HG02588 (cell line): Measurements from ENCODE around the gene TUBGCP6.
"Not testable (repeated sequence)": the region's sequence is repeated elsewhere in the genome, so short reads cannot be mapped to it uniquely, and the experiment has no call there.

Experiments used
- ATAC-seq: cut with Tn5 transposase; IDR thresholded peaks from one replicate; pipeline ENCODE4 v1.9.1; 2021; ENCODE audit warnings: mild to moderate bottlenecking, moderate library complexity; ENCODE audit not compliant: unreplicated experiment

The TUBGCP6 gene

GRCh38 chr22:50278956-50279619 is 34.3 kb upstream of the TUBGCP6 start:
- no peak for ATAC-seq

DNA sequence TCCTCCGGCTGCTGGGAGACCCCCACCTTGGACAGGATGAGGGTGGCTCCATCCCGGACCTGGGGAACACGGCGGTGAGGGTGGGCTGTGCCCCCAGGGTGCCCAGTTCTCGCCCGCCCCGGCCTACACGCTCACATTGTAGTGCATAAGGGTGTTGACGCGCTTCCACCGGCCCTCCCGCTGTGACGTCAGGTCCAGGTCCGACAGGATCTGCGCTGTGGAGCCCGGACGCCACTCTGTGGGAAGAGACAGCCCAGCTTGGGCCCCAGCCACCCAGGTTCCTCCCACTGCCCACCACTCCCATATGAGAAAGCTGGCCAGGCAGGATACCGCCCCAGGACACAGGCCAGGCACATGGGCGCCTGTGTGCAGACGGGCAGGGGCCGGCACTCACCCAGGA is 33.6 kb upstream of the TUBGCP6 start:
- no peak for ATAC-seq

DNA sequence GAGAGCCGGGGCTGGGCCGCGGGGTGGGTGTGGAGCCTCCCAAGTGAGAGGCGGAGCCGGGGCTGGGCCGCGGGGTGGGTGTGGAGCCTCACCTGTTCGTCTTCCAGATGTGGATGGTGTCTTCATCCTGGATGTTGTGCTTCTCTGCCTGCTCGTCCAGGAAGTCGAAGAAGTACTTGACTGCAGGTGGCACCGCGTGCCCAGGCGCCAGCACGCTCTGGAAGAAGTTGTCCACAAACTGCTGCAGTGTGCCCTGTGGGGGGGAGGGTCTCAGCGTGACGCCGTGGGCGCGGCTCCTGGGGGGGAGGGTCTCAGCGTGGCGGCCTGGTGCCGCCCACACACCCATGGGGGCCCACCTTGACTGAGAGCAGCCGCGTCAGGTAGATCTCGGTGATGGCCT is 32.9 kb upstream of the TUBGCP6 start:
- no peak for ATAC-seq

DNA sequence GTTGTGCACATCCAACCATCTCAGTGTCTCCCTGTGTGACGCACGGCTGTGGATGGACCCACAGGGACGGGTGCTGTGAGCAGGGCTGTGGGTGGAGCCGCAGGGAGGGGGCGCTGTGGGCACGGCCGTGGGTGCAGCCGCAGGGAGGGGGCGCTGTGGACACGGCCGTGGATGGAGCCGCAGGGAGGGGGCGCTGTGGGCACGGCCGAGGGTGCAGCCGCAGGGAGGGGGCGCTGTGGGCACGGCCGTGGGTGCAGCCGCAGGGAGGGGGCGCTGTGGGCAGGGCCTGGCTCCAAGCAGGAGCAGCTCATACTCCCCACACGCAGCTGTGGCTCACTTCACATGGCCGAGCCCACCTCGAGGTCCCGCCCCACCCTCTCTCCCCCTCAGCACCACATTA is 31.3 kb upstream of the TUBGCP6 start:
- ATAC-seq, result peak; percentile 61

DNA sequence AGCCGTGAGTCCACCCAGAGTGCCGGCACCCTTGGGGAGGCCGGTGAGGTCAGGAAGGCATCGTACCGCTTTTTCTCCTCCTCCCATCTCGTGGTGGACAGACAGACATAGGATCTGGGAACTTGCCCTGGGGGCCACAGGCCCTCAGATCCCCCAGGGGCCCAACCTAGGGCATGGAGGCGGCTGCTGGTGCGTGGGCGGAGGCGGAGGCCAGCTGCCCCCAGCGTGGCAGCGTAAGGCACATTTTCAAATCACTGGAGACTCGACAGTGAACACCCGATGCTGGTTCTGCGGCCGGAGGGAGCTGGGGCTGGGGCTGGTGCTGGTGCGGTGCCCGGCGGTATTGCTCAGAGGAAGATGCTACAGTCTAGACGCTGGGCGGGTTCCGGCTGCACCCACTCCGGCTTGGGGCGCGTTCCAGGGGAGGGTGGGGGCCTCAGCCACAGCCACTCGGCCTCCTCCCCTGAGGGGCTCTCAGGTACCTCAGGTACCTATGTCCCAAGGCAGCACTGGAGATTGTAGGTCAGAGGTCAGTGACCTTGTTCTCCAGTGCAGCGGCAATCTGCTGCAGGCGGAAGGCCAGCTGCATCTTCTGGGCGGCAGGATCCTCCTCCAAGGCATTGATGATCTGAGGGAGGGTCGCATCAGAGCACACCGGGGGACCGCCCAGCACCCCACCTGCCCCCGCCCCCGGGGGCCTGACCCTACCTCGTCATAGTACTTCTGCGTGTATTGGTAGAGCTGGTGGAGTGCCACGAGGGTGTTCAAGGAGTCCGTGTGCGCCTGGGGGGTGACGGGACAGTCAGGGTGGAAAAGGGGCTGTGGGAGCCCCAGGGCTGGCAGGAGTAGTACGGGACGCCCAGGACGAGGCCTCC is 30.6 kb upstream of the TUBGCP6 start:
- no peak for ATAC-seq

DNA sequence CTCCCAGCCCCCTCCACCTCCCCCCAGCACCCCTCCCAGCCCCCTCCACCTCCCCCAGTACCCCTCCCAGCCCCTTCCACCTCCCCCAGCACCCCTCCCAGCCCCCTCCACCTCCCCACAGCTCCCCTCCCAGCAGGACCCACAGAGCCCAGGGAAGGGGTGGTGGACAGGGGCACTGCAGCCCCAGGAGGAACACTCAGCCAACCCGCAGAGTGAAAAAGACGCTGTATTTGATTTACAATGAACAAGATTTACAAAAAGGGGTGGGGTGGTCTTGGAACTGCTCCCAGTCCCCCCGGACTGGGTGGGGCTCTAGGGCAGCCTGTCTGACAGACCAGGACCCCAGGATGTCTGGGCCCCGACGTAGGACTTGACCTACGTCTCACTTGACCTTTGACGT is 29.9 kb upstream of the TUBGCP6 start:
- no peak for ATAC-seq

- ATAC-seq, result no peak
Measured at GRCh38 chr22:50274311-50274710, 29.5 kb upstream of the TUBGCP6 start.

- not testable (repeated sequence) for ATAC-seq
Measured at GRCh38 chr22:50273781-50274180, 29.0 kb upstream of the TUBGCP6 start.

DNA sequence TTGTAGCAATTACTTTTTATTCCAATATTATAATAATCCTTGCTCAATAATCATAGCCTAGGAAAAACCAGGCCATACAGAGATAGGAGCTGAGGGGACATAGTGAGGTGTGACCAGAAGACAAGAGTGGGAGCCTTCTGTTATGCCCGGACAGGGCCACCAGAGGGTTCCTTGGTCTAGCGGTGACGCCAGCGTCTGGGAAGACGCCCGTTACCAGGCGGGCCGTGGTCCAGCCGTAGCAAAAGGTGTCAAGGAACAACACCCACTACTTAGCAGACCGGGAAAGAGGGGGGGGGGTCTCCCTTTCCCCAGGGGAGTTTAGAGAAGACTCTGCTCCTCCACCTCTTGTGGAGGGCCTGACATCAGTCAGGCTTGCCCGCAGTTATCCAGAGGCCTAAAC is 28.5 kb upstream of the TUBGCP6 start:
- not testable (repeated sequence) for ATAC-seq

- no peak for ATAC-seq
Measured at GRCh38 chr22:50272044-50272802, 27.4 kb upstream of the TUBGCP6 start.

GRCh38 chr22:50271519-50271970 is 26.7 kb upstream of the TUBGCP6 start:
- no peak for ATAC-seq

GRCh38 chr22:50270666-50271394 is 26.0 kb upstream of the TUBGCP6 start:
- ATAC-seq, result no peak

DNA sequence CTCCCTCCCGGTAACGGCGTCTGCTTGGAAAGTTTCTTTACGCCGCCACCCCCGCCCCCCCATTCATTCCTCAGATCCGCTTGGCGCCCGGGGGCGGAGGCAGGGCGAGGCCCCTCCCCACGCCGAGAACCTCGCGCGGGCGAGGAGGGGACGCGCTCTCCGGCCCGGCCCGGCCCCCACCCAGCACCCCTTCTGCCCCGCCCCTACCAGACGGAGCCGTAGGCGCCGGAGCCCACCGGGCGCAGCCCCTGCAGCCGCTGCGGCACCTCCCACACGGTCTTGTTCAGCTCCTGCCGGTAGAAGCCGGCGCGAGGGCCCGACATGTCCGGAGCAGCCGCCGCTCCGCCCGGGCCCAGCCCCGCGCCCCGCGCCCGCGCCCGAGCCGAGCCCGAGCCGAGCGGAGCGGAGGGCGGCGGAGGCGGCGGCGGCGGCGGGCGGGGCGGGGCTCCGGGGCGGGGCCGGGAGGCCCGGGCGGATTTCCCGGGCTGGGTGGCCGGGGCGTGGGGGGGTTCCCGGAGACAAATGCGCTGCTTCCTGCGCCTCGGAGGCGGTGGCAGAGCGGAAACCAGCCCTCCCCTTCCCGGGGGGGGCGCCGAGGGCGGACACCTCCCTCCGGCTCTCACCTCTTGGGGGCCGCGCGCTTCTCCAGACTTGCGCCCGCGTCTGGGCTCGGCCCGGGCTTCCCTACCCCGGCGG is 25.3 kb upstream of the TUBGCP6 start, which contains the start of gene MAPK11:
Gene MAPK11, minus strand, starts transcription at position 411 of the 696 bp plus-strand sequence. Its CDS starts 88 bp downstream, at position 323.
- no peak for ATAC-seq

- no peak for ATAC-seq
Measured at GRCh38 chr22:50269573-50269969, 24.7 kb upstream of the TUBGCP6 start.

GRCh38 chr22:50268655-50269113 is 23.9 kb upstream of the TUBGCP6 start:
- no peak for ATAC-seq

GRCh38 chr22:50267591-50268390 is 23.0 kb upstream of the TUBGCP6 start:
- no peak for ATAC-seq

DNA sequence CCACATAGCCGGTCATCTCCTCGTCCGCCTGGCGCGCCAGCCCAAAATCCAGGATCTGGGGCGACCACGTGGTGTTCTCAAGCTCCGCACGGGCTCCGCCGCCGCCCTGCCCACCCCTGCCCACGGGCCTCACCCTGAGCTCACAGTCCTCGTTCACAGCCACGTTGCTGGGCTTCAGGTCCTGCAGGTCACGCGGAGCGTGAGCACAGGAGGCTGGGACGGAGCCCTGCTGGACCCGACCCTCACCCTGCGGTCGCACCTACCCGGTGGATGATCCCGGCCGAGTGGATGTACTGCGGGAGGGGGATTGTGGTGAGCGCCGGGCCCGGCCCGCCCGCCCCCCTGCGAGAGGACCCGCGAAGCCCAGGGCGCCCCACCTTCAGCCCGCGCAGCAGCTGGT is 22.2 kb upstream of the TUBGCP6 start:
- no peak for ATAC-seq

- ATAC-seq, result no peak
Measured at GRCh38 chr22:50264946-50265669, 20.3 kb upstream of the TUBGCP6 start.
